ENCODE data around the gene SRL. TPM values are rescaled to one million over a fixed set of nuclear protein-coding genes. Genes with fewer than 3 reads are reported as not detected.

Gene SRL
- total and polyA plus RNA-seq, 2 experiments from 2014 or later = not detected

GRCh38 chr16:4263504-4264436 lies 21.9 kb upstream of the SRL start:
- Histone ChIP-seq H3K9ac (peak overlapping the region; percentile 37; the same call in 1 of the 2 replicates), H3K4me2 (ENCODE audit: unreplicated experiment) (peak overlapping the region; percentile 34), H3K4me1 (ENCODE audit: insufficient read depth) (peaks cover 8% of the 10 kb centered on the region), H3K4me3 (peak overlapping the region; percentile 18), H4K20me1 (ENCODE audit: insufficient read depth) (no peaks in the 10 kb centered on the region), H3K27me3 (replicated peaks; ENCODE audit: insufficient read depth) (no peaks in the 10 kb centered on the region), H3K36me3 (ENCODE audit: low read depth) (no peaks in the 10 kb centered on the region), H2AFZ (peak overlapping the region; percentile 58), H3K79me2 (ENCODE audit: insufficient read depth) (peaks cover 10% of the 10 kb centered on the region; the same call in 1 of the 2 replicates), H3K27ac (no peak overlapping the region; the same call in 1 of the 2 replicates), H3K9me3 (ENCODE audit: low read depth) (no peaks in the 10 kb centered on the region), H3F3A (ENCODE audit: insufficient read depth) (no peaks in the 10 kb centered on the region), H3K9me2 (ENCODE audit: insufficient read depth) (no peaks in the 10 kb centered on the region)
- in situ Hi-C loops (cut with MboI) = no loop called here
- peak; percentile 89 for DNase-seq
- no peak for TF ChIP-seq EZH2 (IDR thresholded peaks at IDR 0.05; ENCODE audit: insufficient read depth, poor library complexity, severe bottlenecking)
- no peak for TF ChIP-seq EZH2phosphoT487 (IDR thresholded peaks at IDR 0.05; ENCODE audit: insufficient read depth, low read depth)
- WGBS, 2 experiments (ENCODE audit: low coverage in 1 of 2, low lambda C conversion rate in 2 of 2, missing lambda C conversion rate in 2 of 2) = 16 to 23% methylated on average over 23 to 35 of the region's 39 CpGs

- no peak overlapping the region for H3K9ac ChIP-seq
- no peaks in the 10 kb centered on the region for H3K9me2 ChIP-seq (ENCODE audit: insufficient read depth)
- WGBS, 2 experiments (ENCODE audit: low coverage in 1 of 2, low lambda C conversion rate in 2 of 2, missing lambda C conversion rate in 2 of 2) = 96 to 98% methylated on average over 22 of the region's 22 CpGs
- no peaks in the 10 kb centered on the region for H3F3A ChIP-seq (ENCODE audit: insufficient read depth)
- H3K79me2 ChIP-seq (ENCODE audit: insufficient read depth) = 0 out of 2 replicates have a peak, but pooled peaks cover 8% of the 10 kb centered on the region
- H3K4me1 ChIP-seq (ENCODE audit: insufficient read depth) = peaks cover 8% of the 10 kb centered on the region
- no peaks in the 10 kb centered on the region for H3K36me3 ChIP-seq (ENCODE audit: low read depth)
- no peak for DNase-seq
- no peak overlapping the region for H3K4me3 ChIP-seq
- H3K4me2 ChIP-seq (ENCODE audit: unreplicated experiment) = no peak overlapping the region
- no peaks in the 10 kb centered on the region for H4K20me1 ChIP-seq (ENCODE audit: insufficient read depth)
- no peaks in the 10 kb centered on the region for H3K9me3 ChIP-seq (ENCODE audit: low read depth)
- H2AFZ ChIP-seq = no peak overlapping the region
- no peaks in the 10 kb centered on the region for H3K27me3 ChIP-seq (replicated peaks; ENCODE audit: insufficient read depth)
- in situ Hi-C loops (cut with MboI) = no loop called here
- no peak overlapping the region for H3K27ac ChIP-seq
- TF ChIP-seq EZH2phosphoT487 (IDR thresholded peaks at IDR 0.05; ENCODE audit: insufficient read depth, low read depth) (no peak), EZH2 (IDR thresholded peaks at IDR 0.05; ENCODE audit: insufficient read depth, poor library complexity, severe bottlenecking) (no peak)
Observed at GRCh38 chr16:4262303-4262835, 20.5 kb upstream of the SRL start.

- Histone ChIP-seq H3K36me3 (ENCODE audit: low read depth) (no peaks in the 10 kb centered on the region), H3K4me2 (ENCODE audit: unreplicated experiment) (no peak overlapping the region), H3K9ac (no peak overlapping the region), H3K27ac (no peak overlapping the region), H3F3A (ENCODE audit: insufficient read depth) (no peaks in the 10 kb centered on the region), H3K9me2 (ENCODE audit: insufficient read depth) (no peaks in the 10 kb centered on the region), H2AFZ (no peak overlapping the region), H3K27me3 (replicated peaks; ENCODE audit: insufficient read depth) (no peaks in the 10 kb centered on the region), H3K9me3 (ENCODE audit: low read depth) (no peaks in the 10 kb centered on the region), H3K4me3 (no peak overlapping the region), H3K79me2 (ENCODE audit: insufficient read depth) (0 out of 2 replicates have a peak, but pooled peaks cover 6% of the 10 kb centered on the region), H3K4me1 (ENCODE audit: insufficient read depth) (peaks cover 8% of the 10 kb centered on the region), H4K20me1 (ENCODE audit: insufficient read depth) (no peaks in the 10 kb centered on the region)
- WGBS, 2 experiments (ENCODE audit: low coverage in 1 of 2, low lambda C conversion rate in 2 of 2, missing lambda C conversion rate in 2 of 2) = 89 to 91% methylated on average over 35 of the region's 35 CpGs
- in situ Hi-C loops (cut with MboI) = no loop called here
- TF ChIP-seq EZH2phosphoT487 (IDR thresholded peaks at IDR 0.05; ENCODE audit: insufficient read depth, low read depth) = no peak
- no peak for TF ChIP-seq EZH2 (IDR thresholded peaks at IDR 0.05; ENCODE audit: insufficient read depth, poor library complexity, severe bottlenecking)
- peak; percentile 30 for DNase-seq
Observed at GRCh38 chr16:4261557-4262172, 19.8 kb upstream of the SRL start.

- WGBS, 2 experiments (ENCODE audit: low coverage in 1 of 2, low lambda C conversion rate in 2 of 2, missing lambda C conversion rate in 2 of 2) = 92 to 98% methylated on average over 13 to 14 of the region's 14 CpGs
- Histone ChIP-seq H3K36me3 (ENCODE audit: low read depth) (no peaks in the 10 kb centered on the region), H4K20me1 (ENCODE audit: insufficient read depth) (no peaks in the 10 kb centered on the region), H3K27me3 (replicated peaks; ENCODE audit: insufficient read depth) (no peaks in the 10 kb centered on the region), H3K4me2 (ENCODE audit: unreplicated experiment) (no peak overlapping the region), H3K9me3 (ENCODE audit: low read depth) (no peaks in the 10 kb centered on the region), H3K9ac (no peak overlapping the region), H3K27ac (no peak overlapping the region), H3K4me1 (ENCODE audit: insufficient read depth) (peaks cover 8% of the 10 kb centered on the region), H3K9me2 (ENCODE audit: insufficient read depth) (no peaks in the 10 kb centered on the region), H3K4me3 (no peak overlapping the region), H2AFZ (no peak overlapping the region), H3K79me2 (ENCODE audit: insufficient read depth) (no peaks in the 10 kb centered on the region), H3F3A (ENCODE audit: insufficient read depth) (no peaks in the 10 kb centered on the region)
- DNase-seq = no peak
- no peak for TF ChIP-seq EZH2 (IDR thresholded peaks at IDR 0.05; ENCODE audit: insufficient read depth, poor library complexity, severe bottlenecking)
- TF ChIP-seq EZH2phosphoT487 (IDR thresholded peaks at IDR 0.05; ENCODE audit: insufficient read depth, low read depth) = no peak
- in situ Hi-C loops (cut with MboI) = no loop called here
Observed at GRCh38 chr16:4260360-4260759, 18.5 kb upstream of the SRL start.

Data from GM23248 (cell line).